Retina (tissue), 1 donor: Measurements from ENCODE around the gene LHX3.

Experiments
- DNase-seq: peaks from one replicate; pipeline ENCODE4 v3.0.0-alpha.2; 2016

LHX3 gene

GRCh38 chr9:136191099-136191959 lies 13.6 kb downstream of the LHX3 start:
- DNase-seq: no peak

- no peak for DNase-seq
Observed at GRCh38 chr9:136190656-136191055, 14.3 kb downstream of the LHX3 start.

GRCh38 chr9:136190237-136190601 lies 14.7 kb downstream of the LHX3 start:
- DNase-seq: no peak

GRCh38 chr9:136189394-136190236 lies 15.3 kb downstream of the LHX3 start:
- DNase-seq: no peak

GRCh38 chr9:136187683-136188586 lies 17.0 kb downstream of the LHX3 start:
- no peak for DNase-seq

GRCh38 chr9:136187197-136187596 lies 17.7 kb downstream of the LHX3 start:
- DNase-seq: no peak

GRCh38 chr9:136186386-136186785 lies 18.5 kb downstream of the LHX3 start:
- no peak for DNase-seq

- DNase-seq: no peak
Observed at GRCh38 chr9:136185596-136186366, 19.1 kb downstream of the LHX3 start.

- DNase-seq: no peak
Observed at GRCh38 chr9:136185066-136185465, 19.9 kb downstream of the LHX3 start.

GRCh38 chr9:136182850-136183422 lies 22.0 kb downstream of the LHX3 start:
- DNase-seq: no peak

- no peak for DNase-seq
Observed at GRCh38 chr9:136182420-136182787, 22.5 kb downstream of the LHX3 start.

GRCh38 chr9:136181784-136182419 lies 23.0 kb downstream of the LHX3 start:
- no peak for DNase-seq

- no peak for DNase-seq
Observed at GRCh38 chr9:136180586-136180985, 24.3 kb downstream of the LHX3 start.

- no peak for DNase-seq
Observed at GRCh38 chr9:136179761-136180160, 25.2 kb downstream of the LHX3 start.

- DNase-seq: no peak
Observed at GRCh38 chr9:136179101-136179616, 25.8 kb downstream of the LHX3 start.

- no peak for DNase-seq
Observed at GRCh38 chr9:136178773-136179075, 26.2 kb downstream of the LHX3 start.

- DNase-seq: no peak
Observed at GRCh38 chr9:136178061-136178772, 26.7 kb downstream of the LHX3 start.

GRCh38 chr9:136177224-136177623 lies 27.7 kb downstream of the LHX3 start:
- no peak for DNase-seq

- peak; percentile 40 for DNase-seq
Observed at GRCh38 chr9:136175616-136176197, 29.2 kb downstream of the LHX3 start.
